Measurements from ENCODE around the gene CELA1.
"Not testable (repeated sequence)": the region's sequence is repeated elsewhere in the genome, so short reads cannot be mapped to it uniquely, and the experiment has no call there.

Gene CELA1

GRCh38 chr12:51295651-51296050 is 50.8 kb downstream of the CELA1 start:
- Histone ChIP-seq H3K36me3 (replicated peaks) (no peaks in the 10 kb centered on the region), H3K4me3 (ENCODE audit: low read depth, low read length) (no peak overlapping the region), H3K27me3 (replicated peaks) (no peaks in the 10 kb centered on the region), H3K27ac (no peak overlapping the region)
- no peak for DNase-seq
- no peak for TF ChIP-seq CTCF (IDR thresholded peaks at IDR 0.05; ENCODE audit: low read depth, low read length, missing control alignments)
- in situ Hi-C loops (cut with HindIII; ENCODE audit: low pct_ligation_motif_present, low sequenced_read_pairs) = no loop called here

GRCh38 chr12:51294097-51294496 is 52.4 kb downstream of the CELA1 start:
- H3K27ac ChIP-seq; in situ Hi-C loops (cut with HindIII; ENCODE audit: low pct_ligation_motif_present, low sequenced_read_pairs); H3K27me3 ChIP-seq (replicated peaks); H3K36me3 ChIP-seq (replicated peaks); DNase-seq; H3K4me3 ChIP-seq (ENCODE audit: low read depth, low read length): not testable (repeated sequence)

DNA sequence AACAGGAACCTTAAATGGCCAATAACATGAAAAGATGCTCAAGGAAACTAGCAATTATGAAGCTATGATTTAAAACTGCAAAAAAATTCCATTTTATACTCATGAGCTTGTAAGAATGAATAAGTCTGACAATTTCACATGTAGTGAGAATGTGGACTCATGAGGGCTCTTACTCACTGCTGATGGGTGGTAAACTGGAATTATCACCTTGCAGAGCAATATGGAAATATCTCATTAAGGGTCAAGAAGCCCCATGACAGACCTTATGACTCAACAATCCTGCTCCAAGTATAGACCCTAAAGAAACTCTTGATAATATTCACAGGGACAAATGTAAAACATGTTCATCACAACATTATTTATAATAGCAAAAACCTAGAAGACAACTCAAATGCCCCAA is 52.8 kb downstream of the CELA1 start:
- Histone ChIP-seq H3K27ac (no peak overlapping the region), H3K36me3 (replicated peaks) (no peaks in the 10 kb centered on the region), H3K4me3 (ENCODE audit: low read depth, low read length) (no peak overlapping the region), H3K27me3 (replicated peaks) (no peaks in the 10 kb centered on the region)
- TF ChIP-seq CTCF (IDR thresholded peaks at IDR 0.05; ENCODE audit: low read depth, low read length, missing control alignments) = no peak
- in situ Hi-C loops (cut with HindIII; ENCODE audit: low pct_ligation_motif_present, low sequenced_read_pairs) = no loop called here
- DNase-seq = no peak

GRCh38 chr12:51291603-51292513 is 54.6 kb downstream of the CELA1 start:
- in situ Hi-C loops (cut with HindIII; ENCODE audit: low pct_ligation_motif_present, low sequenced_read_pairs); H3K4me3 ChIP-seq (ENCODE audit: low read depth, low read length); H3K36me3 ChIP-seq (replicated peaks); H3K27ac ChIP-seq; H3K27me3 ChIP-seq (replicated peaks); DNase-seq: not testable (repeated sequence)

GRCh38 chr12:51285843-51286242 is 60.6 kb downstream of the CELA1 start:
- H3K4me3 ChIP-seq (ENCODE audit: low read depth, low read length) = no peak overlapping the region
- no peak for DNase-seq
- no peak overlapping the region for H3K27ac ChIP-seq
- no peak for TF ChIP-seq CTCF (IDR thresholded peaks at IDR 0.05; ENCODE audit: low read depth, low read length, missing control alignments)
- no peaks in the 10 kb centered on the region for H3K27me3 ChIP-seq (replicated peaks)
- in situ Hi-C loops (cut with HindIII; ENCODE audit: low pct_ligation_motif_present, low sequenced_read_pairs) = no loop called here
- H3K36me3 ChIP-seq (replicated peaks) = no peaks in the 10 kb centered on the region

GRCh38 chr12:51281202-51281924 is 65.1 kb downstream of the CELA1 start:
- H3K36me3 ChIP-seq (replicated peaks) = no peaks in the 10 kb centered on the region
- in situ Hi-C loops (cut with HindIII; ENCODE audit: low pct_ligation_motif_present, low sequenced_read_pairs) = no loop called here
- no peak for TF ChIP-seq CTCF (IDR thresholded peaks at IDR 0.05; ENCODE audit: low read depth, low read length, missing control alignments)
- no peak overlapping the region for H3K4me3 ChIP-seq (ENCODE audit: low read depth, low read length)
- DNase-seq = peak; percentile 42
- no peaks in the 10 kb centered on the region for H3K27me3 ChIP-seq (replicated peaks)
- peak overlapping the region; percentile 26 for H3K27ac ChIP-seq
